ENCODE data around the gene SEPTIN2.

The SEPTIN2 gene

DNA sequence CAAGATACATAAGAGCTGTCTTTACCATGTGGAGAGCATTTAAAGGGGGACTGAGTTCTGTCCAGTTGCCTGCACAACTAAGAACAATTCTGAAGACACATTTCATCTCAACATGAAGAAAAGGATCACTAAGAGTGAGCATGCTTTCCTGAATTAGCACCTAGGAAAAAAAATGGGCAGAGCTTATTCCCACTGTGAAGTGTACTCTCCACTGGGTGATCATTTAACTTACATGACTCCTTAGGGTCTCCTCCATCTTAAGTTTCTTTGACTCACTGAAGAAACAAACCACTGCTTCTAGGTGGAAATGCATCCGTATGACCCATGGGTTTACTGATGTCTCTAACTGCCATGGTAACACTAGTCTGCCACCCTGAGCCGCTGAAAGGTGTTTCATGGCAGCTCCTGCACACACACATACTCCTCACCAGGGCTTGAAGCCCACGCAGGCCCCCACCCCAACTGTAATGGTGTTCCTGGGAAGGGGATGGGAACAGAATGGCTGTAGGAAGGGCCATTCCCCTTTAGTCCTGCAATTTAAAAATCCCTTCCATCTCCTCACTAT, 27.3 kb upstream of the SEPTIN2 start:
- no peak for TF ChIP-seq NFIC (IDR thresholded peaks at IDR 0.05)
- no peak for TF ChIP-seq RAD21 (IDR thresholded peaks at IDR 0.05; ENCODE audit: low read depth)
- TF ChIP-seq, protein P1, sequence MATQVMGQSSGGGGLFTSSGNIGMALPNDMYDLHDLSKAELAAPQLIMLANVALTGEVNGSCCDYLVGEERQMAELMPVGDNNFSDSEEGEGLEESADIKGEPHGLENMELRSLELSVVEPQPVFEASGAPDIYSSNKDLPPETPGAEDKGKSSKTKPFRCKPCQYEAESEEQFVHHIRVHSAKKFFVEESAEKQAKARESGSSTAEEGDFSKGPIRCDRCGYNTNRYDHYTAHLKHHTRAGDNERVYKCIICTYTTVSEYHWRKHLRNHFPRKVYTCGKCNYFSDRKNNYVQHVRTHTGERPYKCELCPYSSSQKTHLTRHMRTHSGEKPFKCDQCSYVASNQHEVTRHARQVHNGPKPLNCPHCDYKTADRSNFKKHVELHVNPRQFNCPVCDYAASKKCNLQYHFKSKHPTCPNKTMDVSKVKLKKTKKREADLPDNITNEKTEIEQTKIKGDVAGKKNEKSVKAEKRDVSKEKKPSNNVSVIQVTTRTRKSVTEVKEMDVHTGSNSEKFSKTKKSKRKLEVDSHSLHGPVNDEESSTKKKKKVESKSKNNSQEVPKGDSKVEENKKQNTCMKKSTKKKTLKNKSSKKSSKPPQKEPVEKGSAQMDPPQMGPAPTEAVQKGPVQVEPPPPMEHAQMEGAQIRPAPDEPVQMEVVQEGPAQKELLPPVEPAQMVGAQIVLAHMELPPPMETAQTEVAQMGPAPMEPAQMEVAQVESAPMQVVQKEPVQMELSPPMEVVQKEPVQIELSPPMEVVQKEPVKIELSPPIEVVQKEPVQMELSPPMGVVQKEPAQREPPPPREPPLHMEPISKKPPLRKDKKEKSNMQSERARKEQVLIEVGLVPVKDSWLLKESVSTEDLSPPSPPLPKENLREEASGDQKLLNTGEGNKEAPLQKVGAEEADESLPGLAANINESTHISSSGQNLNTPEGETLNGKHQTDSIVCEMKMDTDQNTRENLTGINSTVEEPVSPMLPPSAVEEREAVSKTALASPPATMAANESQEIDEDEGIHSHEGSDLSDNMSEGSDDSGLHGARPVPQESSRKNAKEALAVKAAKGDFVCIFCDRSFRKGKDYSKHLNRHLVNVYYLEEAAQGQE (IDR thresholded peaks at IDR 0.05; ENCODE audit: low read depth) = no peak
- no peak for TF ChIP-seq USF1 (IDR thresholded peaks at IDR 0.05)
- TF ChIP-seq CEBPB (IDR thresholded peaks at IDR 0.05) = no peak
- TF ChIP-seq, protein P2, sequence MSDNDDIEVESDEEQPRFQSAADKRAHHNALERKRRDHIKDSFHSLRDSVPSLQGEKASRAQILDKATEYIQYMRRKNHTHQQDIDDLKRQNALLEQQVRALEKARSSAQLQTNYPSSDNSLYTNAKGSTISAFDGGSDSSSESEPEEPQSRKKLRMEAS (IDR thresholded peaks at IDR 0.05) = no peak
- TF ChIP-seq ZBTB7A (IDR thresholded peaks at IDR 0.05; ENCODE audit: low read depth) = no peak
- TF ChIP-seq CREB1 (IDR thresholded peaks at IDR 0.05; ENCODE audit: low read depth) = no peak
- TF ChIP-seq FOXM1 (IDR thresholded peaks at IDR 0.05; ENCODE audit: borderline replicate concordance, low read depth) = no peak
- TF ChIP-seq YY1 (IDR thresholded peaks at IDR 0.05; ENCODE audit: low read depth) = no peak
- no peak for TF ChIP-seq TEAD4 (IDR thresholded peaks at IDR 0.05)
- TF ChIP-seq TCF12 (IDR thresholded peaks at IDR 0.05; ENCODE audit: low read depth) = no peak
- no peak for TF ChIP-seq EGR1 (IDR thresholded peaks at IDR 0.05)

- TF ChIP-seq ZBTB7A (IDR thresholded peaks at IDR 0.05; ENCODE audit: low read depth) (no peak), RAD21 (IDR thresholded peaks at IDR 0.05; ENCODE audit: low read depth) (no peak)
Observed at GRCh38 chr2:241289053-241289452, 26.7 kb upstream of the SEPTIN2 start.

DNA sequence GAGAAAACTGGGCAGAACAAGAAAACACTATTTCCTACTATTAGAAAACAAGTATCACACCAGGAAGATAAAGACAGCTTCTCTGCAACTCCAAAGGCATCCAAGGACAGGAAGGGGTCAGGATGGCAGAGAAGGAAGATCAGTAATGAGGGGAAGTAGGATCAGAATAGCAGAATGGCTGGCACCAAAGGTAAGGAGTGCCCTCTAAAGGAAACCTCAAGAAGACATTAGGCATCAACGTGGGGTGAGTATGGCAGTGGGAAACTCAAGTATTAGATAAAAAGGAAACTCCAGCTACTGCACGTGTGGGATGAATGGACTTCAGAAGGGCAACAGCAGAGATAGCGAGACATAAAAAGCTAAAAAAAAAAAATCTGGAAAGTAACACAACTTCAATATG, 26.1 kb upstream of the SEPTIN2 start:
- TF ChIP-seq, protein P2 (IDR thresholded peaks at IDR 0.05) = no peak
- TF ChIP-seq TAF1 (IDR thresholded peaks at IDR 0.05; ENCODE audit: low read depth) (no peak), ZBTB7A (IDR thresholded peaks at IDR 0.05; ENCODE audit: low read depth) (no peak), USF1 (IDR thresholded peaks at IDR 0.05) (no peak), TCF12 (IDR thresholded peaks at IDR 0.05; ENCODE audit: low read depth) (no peak), RAD21 (IDR thresholded peaks at IDR 0.05; ENCODE audit: low read depth) (no peak), YY1 (IDR thresholded peaks at IDR 0.05; ENCODE audit: low read depth) (no peak), EP300 (IDR thresholded peaks at IDR 0.05; ENCODE audit: borderline replicate concordance) (no peak), EGR1 (IDR thresholded peaks at IDR 0.05) (no peak), CREB1 (IDR thresholded peaks at IDR 0.05; ENCODE audit: low read depth) (no peak), TEAD4 (IDR thresholded peaks at IDR 0.05) (no peak), NFIC (IDR thresholded peaks at IDR 0.05) (no peak), CEBPB (IDR thresholded peaks at IDR 0.05) (no peak), FOXM1 (IDR thresholded peaks at IDR 0.05; ENCODE audit: borderline replicate concordance, low read depth) (no peak)
- TF ChIP-seq, protein P1 (IDR thresholded peaks at IDR 0.05; ENCODE audit: low read depth) = no peak

GRCh38 chr2:241291153-241291552, 24.6 kb upstream of the SEPTIN2 start:
- TF ChIP-seq, protein P1 (IDR thresholded peaks at IDR 0.05; ENCODE audit: low read depth) = no peak
- no peak for TF ChIP-seq EGR1 (IDR thresholded peaks at IDR 0.05)
- no peak for TF ChIP-seq USF1 (IDR thresholded peaks at IDR 0.05)
- TF ChIP-seq CREB1 (IDR thresholded peaks at IDR 0.05; ENCODE audit: low read depth) = no peak
- no peak for TF ChIP-seq TAF1 (IDR thresholded peaks at IDR 0.05; ENCODE audit: low read depth)
- no peak for TF ChIP-seq NFIC (IDR thresholded peaks at IDR 0.05)
- TF ChIP-seq YY1 (IDR thresholded peaks at IDR 0.05; ENCODE audit: low read depth) = no peak

All from Ishikawa (cell line).